GM18526 (cell line): ENCODE data around the gene ACTA1.

ENCODE experiments used
- POLR2A ChIP-seq: IDR thresholded peaks from 3 replicates; pipeline ENCODE4 v1.6.1; 2011; ENCODE audit not compliant: insufficient read length; ENCODE audit errors: extremely low read depth

The ACTA1 gene

GRCh38 chr1:229388897-229389580 lies 44.9 kb downstream of the ACTA1 start:
- TF ChIP-seq POLR2A = no peak

DNA sequence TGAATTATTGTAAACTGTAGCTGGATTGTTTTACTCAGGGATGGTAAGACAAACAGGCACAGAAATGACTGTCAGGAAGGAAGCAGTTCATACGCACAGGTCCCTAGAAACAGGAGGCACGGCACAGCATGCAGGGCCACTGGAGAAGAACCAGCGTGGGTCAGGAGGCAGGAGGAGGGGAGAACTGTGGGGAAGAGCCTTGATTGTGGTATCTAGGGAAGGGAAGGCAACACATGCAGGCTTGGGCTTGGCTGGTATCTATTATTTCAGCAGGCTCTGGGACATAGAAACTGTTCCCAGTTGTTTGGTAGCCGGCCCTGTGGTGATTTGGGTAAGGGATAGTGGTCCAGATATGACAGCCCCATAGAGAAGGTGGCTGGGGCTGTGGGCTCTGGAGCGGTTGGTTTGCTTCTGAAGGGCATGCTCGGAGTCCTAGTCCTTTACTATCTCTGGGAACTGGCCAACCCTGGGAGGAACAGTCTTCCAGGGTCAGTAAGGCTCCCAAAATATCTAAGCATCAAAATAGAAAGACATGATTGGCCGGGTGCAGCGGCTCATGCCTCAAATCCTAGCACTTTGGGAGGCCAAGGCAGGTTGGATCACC lies 47.9 kb downstream of the ACTA1 start:
- no peak for TF ChIP-seq POLR2A

DNA sequence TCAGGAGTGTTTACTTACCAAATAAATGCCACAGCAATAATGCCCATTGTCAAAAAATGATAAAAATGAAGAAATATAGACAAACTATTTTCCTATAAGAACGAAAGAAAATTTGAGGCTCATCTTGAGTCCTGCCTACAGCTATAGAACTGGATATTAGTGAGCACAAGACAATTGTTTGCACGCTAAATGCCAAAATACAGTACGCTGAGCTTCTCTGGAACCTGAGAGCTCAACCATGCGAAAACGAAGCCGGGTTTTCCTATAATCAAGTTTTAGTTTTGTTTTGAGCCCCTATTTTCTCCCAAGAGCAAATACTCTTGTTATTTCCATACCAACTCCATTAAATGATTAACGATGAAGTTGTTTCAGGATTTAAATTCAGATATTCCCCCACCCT lies 49.1 kb downstream of the ACTA1 start:
- no peak for TF ChIP-seq POLR2A

GRCh38 chr1:229383961-229384360 lies 49.9 kb downstream of the ACTA1 start:
- no peak for TF ChIP-seq POLR2A

- TF ChIP-seq POLR2A = no peak
Observed at GRCh38 chr1:229383188-229383587, 50.7 kb downstream of the ACTA1 start.
